ENCODE data around the gene MSH5. TPM values are rescaled to one million over a fixed set of nuclear protein-coding genes. Genes with fewer than 3 reads are reported as not detected.

Gene MSH5
- total and polyA plus RNA-seq, 2 of the 13 experiments (the other 11 are each of a cell fraction or from before 2014, with no cell fraction given) = 10.2 to 38.7 TPM

GRCh38 chr6:31736768-31737314, 3.0 kb upstream of the MSH5 start (continued):
- TF ChIP-seq, protein P1, sequence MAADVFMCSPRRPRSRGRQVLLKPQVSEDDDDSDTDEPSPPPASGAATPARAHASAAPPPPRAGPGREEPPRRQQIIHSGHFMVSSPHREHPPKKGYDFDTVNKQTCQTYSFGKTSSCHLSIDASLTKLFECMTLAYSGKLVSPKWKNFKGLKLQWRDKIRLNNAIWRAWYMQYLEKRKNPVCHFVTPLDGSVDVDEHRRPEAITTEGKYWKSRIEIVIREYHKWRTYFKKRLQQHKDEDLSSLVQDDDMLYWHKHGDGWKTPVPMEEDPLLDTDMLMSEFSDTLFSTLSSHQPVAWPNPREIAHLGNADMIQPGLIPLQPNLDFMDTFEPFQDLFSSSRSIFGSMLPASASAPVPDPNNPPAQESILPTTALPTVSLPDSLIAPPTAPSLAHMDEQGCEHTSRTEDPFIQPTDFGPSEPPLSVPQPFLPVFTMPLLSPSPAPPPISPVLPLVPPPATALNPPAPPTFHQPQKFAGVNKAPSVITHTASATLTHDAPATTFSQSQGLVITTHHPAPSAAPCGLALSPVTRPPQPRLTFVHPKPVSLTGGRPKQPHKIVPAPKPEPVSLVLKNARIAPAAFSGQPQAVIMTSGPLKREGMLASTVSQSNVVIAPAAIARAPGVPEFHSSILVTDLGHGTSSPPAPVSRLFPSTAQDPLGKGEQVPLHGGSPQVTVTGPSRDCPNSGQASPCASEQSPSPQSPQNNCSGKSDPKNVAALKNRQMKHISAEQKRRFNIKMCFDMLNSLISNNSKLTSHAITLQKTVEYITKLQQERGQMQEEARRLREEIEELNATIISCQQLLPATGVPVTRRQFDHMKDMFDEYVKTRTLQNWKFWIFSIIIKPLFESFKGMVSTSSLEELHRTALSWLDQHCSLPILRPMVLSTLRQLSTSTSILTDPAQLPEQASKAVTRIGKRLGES (CRISPR knock-in tag; IDR thresholded peaks at IDR 0.05; ENCODE audit: borderline replicate concordance) = 0 out of 2 replicates have a peak, but pooled peaks have one; percentile 21
- 0 out of 2 replicates have a peak, but pooled peaks have one; percentile 54 for TF ChIP-seq MTF1 (CRISPR knock-in tag; IDR thresholded peaks at IDR 0.05)
- TF ChIP-seq FOXK1 (CRISPR knock-in tag; IDR thresholded peaks at IDR 0.05; ENCODE audit: borderline replicate concordance, low read depth) = peak; percentile 1; the same call in 1 of the 2 replicates
- TF ChIP-seq KMT2B (CRISPR knock-in tag; IDR thresholded peaks at IDR 0.05) = 0 out of 2 replicates have a peak, but pooled peaks have one; percentile 5
- peak; percentile 15; the same call in 1 of the 2 replicates for TF ChIP-seq CCDC6 (CRISPR knock-in tag; IDR thresholded peaks at IDR 0.05)
- TF ChIP-seq HDAC6 (IDR thresholded peaks at IDR 0.05; ENCODE audit: low read depth, low read length) = no peak
- TF ChIP-seq E2F5 (CRISPR knock-in tag; conservative IDR thresholded peaks at IDR 0.05) = no peak
- no peak for TF ChIP-seq HNF4A (CRISPR knock-in tag; IDR thresholded peaks at IDR 0.05)
- TF ChIP-seq MTERF4 (CRISPR knock-in tag; IDR thresholded peaks at IDR 0.05) = no peak; the same call in 1 of the 2 replicates
- no peak for TF ChIP-seq ZBTB21 (CRISPR knock-in tag; IDR thresholded peaks at IDR 0.05)
- no peak for TF ChIP-seq ZKSCAN1 (IDR thresholded peaks at IDR 0.05; ENCODE audit: low read length)
- TF ChIP-seq ZNF441 (CRISPR knock-in tag; IDR thresholded peaks at IDR 0.05; ENCODE audit: borderline replicate concordance) = peak; percentile 6; the same call in 1 of the 2 replicates
- no peak for TF ChIP-seq DNMT1 (CRISPR knock-in tag; IDR thresholded peaks at IDR 0.05)
- no peak for TF ChIP-seq LCORL (IDR thresholded peaks at IDR 0.05)
- 0 out of 2 replicates have a peak, but pooled peaks have one; percentile 2 for TF ChIP-seq LCORL (CRISPR knock-in tag; IDR thresholded peaks at IDR 0.05)
- TF ChIP-seq HIC2 (CRISPR knock-in tag; IDR thresholded peaks at IDR 0.05; ENCODE audit: low read depth) = 0 out of 2 replicates have a peak, but pooled peaks have one; percentile 19
- TF ChIP-seq, protein P2, sequence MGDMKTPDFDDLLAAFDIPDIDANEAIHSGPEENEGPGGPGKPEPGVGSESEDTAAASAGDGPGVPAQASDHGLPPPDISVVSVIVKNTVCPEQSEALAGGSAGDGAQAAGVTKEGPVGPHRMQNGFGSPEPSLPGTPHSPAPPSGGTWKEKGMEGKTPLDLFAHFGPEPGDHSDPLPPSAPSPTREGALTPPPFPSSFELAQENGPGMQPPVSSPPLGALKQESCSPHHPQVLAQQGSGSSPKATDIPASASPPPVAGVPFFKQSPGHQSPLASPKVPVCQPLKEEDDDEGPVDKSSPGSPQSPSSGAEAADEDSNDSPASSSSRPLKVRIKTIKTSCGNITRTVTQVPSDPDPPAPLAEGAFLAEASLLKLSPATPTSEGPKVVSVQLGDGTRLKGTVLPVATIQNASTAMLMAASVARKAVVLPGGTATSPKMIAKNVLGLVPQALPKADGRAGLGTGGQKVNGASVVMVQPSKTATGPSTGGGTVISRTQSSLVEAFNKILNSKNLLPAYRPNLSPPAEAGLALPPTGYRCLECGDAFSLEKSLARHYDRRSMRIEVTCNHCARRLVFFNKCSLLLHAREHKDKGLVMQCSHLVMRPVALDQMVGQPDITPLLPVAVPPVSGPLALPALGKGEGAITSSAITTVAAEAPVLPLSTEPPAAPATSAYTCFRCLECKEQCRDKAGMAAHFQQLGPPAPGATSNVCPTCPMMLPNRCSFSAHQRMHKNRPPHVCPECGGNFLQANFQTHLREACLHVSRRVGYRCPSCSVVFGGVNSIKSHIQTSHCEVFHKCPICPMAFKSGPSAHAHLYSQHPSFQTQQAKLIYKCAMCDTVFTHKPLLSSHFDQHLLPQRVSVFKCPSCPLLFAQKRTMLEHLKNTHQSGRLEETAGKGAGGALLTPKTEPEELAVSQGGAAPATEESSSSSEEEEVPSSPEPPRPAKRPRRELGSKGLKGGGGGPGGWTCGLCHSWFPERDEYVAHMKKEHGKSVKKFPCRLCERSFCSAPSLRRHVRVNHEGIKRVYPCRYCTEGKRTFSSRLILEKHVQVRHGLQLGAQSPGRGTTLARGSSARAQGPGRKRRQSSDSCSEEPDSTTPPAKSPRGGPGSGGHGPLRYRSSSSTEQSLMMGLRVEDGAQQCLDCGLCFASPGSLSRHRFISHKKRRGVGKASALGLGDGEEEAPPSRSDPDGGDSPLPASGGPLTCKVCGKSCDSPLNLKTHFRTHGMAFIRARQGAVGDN (CRISPR knock-in tag; IDR thresholded peaks at IDR 0.05) = peak; percentile 53

Measured in HepG2 (cell line).